ENCODE data around the gene WEE1. TPM values are rescaled to one million over a fixed set of nuclear protein-coding genes. Genes with fewer than 3 reads are reported as not detected.
"Not testable (repeated sequence)": the region's sequence is repeated elsewhere in the genome, so short reads cannot be mapped to it uniquely, and the experiment has no call there.

The WEE1 gene
- total RNA-seq, 2 donors from 2014 or later = 31.0 to 33.1 TPM

- Histone ChIP-seq H3K9me3 (no peaks in the 10 kb centered on the region), H3K27ac (no peak overlapping the region), H3K4me1 (replicated peaks) (no peaks in the 10 kb centered on the region), H3K4me3 (no peak overlapping the region), H3K36me3 (no peaks in the 10 kb centered on the region), H3K27me3 (replicated peaks; ENCODE audit: insufficient read depth) (no peaks in the 10 kb centered on the region)
- WGBS = 55% methylated on average over 2 of the region's 2 CpGs
- DNase-seq (ENCODE audit: low spot score) = no peak
- intact Hi-C loops (cut with DNase I) = no loop called here
- no peak for TF ChIP-seq CTCF (IDR thresholded peaks at IDR 0.05)
- TF ChIP-seq POLR2A (IDR thresholded peaks at IDR 0.05) = no peak
- TF ChIP-seq POLR2AphosphoS5 (IDR thresholded peaks at IDR 0.05) = no peak
Measured at GRCh38 chr11:9616042-9616675, 42.7 kb downstream of the WEE1 start.

GRCh38 chr11:9616858-9617257 is 43.4 kb downstream of the WEE1 start:
- Histone ChIP-seq H3K4me3 (no peak overlapping the region), H3K27me3 (replicated peaks; ENCODE audit: insufficient read depth) (no peaks in the 10 kb centered on the region), H3K36me3 (no peaks in the 10 kb centered on the region), H3K4me1 (replicated peaks) (no peaks in the 10 kb centered on the region), H3K27ac (no peak overlapping the region), H3K9me3 (no peaks in the 10 kb centered on the region)
- TF ChIP-seq POLR2AphosphoS5 (IDR thresholded peaks at IDR 0.05) = no peak
- no peak for TF ChIP-seq CTCF (IDR thresholded peaks at IDR 0.05)
- no peak for TF ChIP-seq POLR2A (IDR thresholded peaks at IDR 0.05)
- intact Hi-C loops (cut with DNase I) = no loop called here
- 93% methylated on average over 4 of the region's 4 CpGs for WGBS
- no peak for DNase-seq (ENCODE audit: low spot score)

GRCh38 chr11:9617940-9618339 is 44.5 kb downstream of the WEE1 start:
- Histone ChIP-seq H3K4me1 (replicated peaks) (no peaks in the 10 kb centered on the region), H3K27me3 (replicated peaks; ENCODE audit: insufficient read depth) (no peaks in the 10 kb centered on the region), H3K4me3 (no peak overlapping the region), H3K27ac (no peak overlapping the region), H3K9me3 (no peaks in the 10 kb centered on the region), H3K36me3 (no peaks in the 10 kb centered on the region)
- 76% methylated on average over 5 of the region's 5 CpGs for WGBS
- no peak for DNase-seq (ENCODE audit: low spot score)
- no peak for TF ChIP-seq POLR2A (IDR thresholded peaks at IDR 0.05)
- no peak for TF ChIP-seq CTCF (IDR thresholded peaks at IDR 0.05)
- TF ChIP-seq POLR2AphosphoS5 (IDR thresholded peaks at IDR 0.05) = no peak
- intact Hi-C loops (cut with DNase I) = no loop called here

- intact Hi-C loops (cut with DNase I) = no loop called here
- Histone ChIP-seq H3K36me3 (no peaks in the 10 kb centered on the region), H3K4me3 (no peak overlapping the region), H3K9me3 (no peaks in the 10 kb centered on the region), H3K27me3 (replicated peaks; ENCODE audit: insufficient read depth) (no peaks in the 10 kb centered on the region), H3K27ac (no peak overlapping the region), H3K4me1 (replicated peaks) (no peaks in the 10 kb centered on the region)
- TF ChIP-seq POLR2A (IDR thresholded peaks at IDR 0.05) = no peak
- TF ChIP-seq POLR2AphosphoS5 (IDR thresholded peaks at IDR 0.05) = no peak
- TF ChIP-seq CTCF (IDR thresholded peaks at IDR 0.05) = no peak
- DNase-seq (ENCODE audit: low spot score) = no peak
- 94% methylated on average over 1 of the region's 1 CpG for WGBS
Measured at GRCh38 chr11:9619004-9619403, 45.5 kb downstream of the WEE1 start.

- no peak for TF ChIP-seq POLR2AphosphoS5 (IDR thresholded peaks at IDR 0.05)
- no peak for TF ChIP-seq CTCF (IDR thresholded peaks at IDR 0.05)
- no peak for TF ChIP-seq POLR2A (IDR thresholded peaks at IDR 0.05)
- no peaks in the 10 kb centered on the region for H3K4me1 ChIP-seq (replicated peaks)
- no peak for DNase-seq (ENCODE audit: low spot score)
- H3K36me3 ChIP-seq = no peaks in the 10 kb centered on the region
- no peaks in the 10 kb centered on the region for H3K27me3 ChIP-seq (replicated peaks; ENCODE audit: insufficient read depth)
- H3K4me3 ChIP-seq = no peak overlapping the region
- intact Hi-C loops (cut with DNase I) = no loop called here
- H3K27ac ChIP-seq = no peak overlapping the region
- H3K9me3 ChIP-seq = no peaks in the 10 kb centered on the region
Measured at GRCh38 chr11:9619971-9620370, 46.5 kb downstream of the WEE1 start.

GRCh38 chr11:9622353-9622752 is 48.9 kb downstream of the WEE1 start:
- 70% methylated on average over 7 of the region's 7 CpGs for WGBS
- H3K36me3 ChIP-seq; intact Hi-C loops (cut with DNase I); H3K4me3 ChIP-seq; DNase-seq (ENCODE audit: low spot score); H3K27ac ChIP-seq; H3K4me1 ChIP-seq (replicated peaks); H3K9me3 ChIP-seq; H3K27me3 ChIP-seq (replicated peaks; ENCODE audit: insufficient read depth): not testable (repeated sequence)

GRCh38 chr11:9623053-9623452 is 49.6 kb downstream of the WEE1 start:
- H3K9me3 ChIP-seq; DNase-seq (ENCODE audit: low spot score); H3K4me1 ChIP-seq (replicated peaks); H3K27ac ChIP-seq; H3K27me3 ChIP-seq (replicated peaks; ENCODE audit: insufficient read depth); H3K36me3 ChIP-seq; intact Hi-C loops (cut with DNase I); H3K4me3 ChIP-seq: not testable (repeated sequence)
- WGBS = 95% methylated on average over 23 of the region's 23 CpGs
